ENCODE measurements around the gene CAMSAP2.

- TF ChIP-seq, protein P1, sequence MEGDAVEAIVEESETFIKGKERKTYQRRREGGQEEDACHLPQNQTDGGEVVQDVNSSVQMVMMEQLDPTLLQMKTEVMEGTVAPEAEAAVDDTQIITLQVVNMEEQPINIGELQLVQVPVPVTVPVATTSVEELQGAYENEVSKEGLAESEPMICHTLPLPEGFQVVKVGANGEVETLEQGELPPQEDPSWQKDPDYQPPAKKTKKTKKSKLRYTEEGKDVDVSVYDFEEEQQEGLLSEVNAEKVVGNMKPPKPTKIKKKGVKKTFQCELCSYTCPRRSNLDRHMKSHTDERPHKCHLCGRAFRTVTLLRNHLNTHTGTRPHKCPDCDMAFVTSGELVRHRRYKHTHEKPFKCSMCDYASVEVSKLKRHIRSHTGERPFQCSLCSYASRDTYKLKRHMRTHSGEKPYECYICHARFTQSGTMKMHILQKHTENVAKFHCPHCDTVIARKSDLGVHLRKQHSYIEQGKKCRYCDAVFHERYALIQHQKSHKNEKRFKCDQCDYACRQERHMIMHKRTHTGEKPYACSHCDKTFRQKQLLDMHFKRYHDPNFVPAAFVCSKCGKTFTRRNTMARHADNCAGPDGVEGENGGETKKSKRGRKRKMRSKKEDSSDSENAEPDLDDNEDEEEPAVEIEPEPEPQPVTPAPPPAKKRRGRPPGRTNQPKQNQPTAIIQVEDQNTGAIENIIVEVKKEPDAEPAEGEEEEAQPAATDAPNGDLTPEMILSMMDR (IDR thresholded peaks at IDR 0.05; ENCODE audit: low read length) = no peak
- TF ChIP-seq EZH2 (IDR thresholded peaks at IDR 0.05; ENCODE audit: borderline replicate concordance, low read length) = no peak
Observed at GRCh38 chr1:200892958-200893357, 154.3 kb downstream of the CAMSAP2 start.
